Neural cell (in vitro differentiated cells): Measurements from ENCODE around the gene PSMC3. TPM values are rescaled to one million over a fixed set of nuclear protein-coding genes. Genes with fewer than 3 reads are reported as not detected.

Experiments
- H2AFZ ChIP-seq: fragments of 200-600, 300-800 bp; sonication (generic), shearing (Covaris generic); 2 replicates; pipeline ENCODE4 v1.6.0; 2014; ENCODE audit warnings: low read depth, mild to moderate bottlenecking, antibody characterized with exemption, low read length, moderate library complexity
- H3F3A ChIP-seq: fragments of 200-600 bp; shearing (Covaris generic); 2 replicates; pipeline ENCODE4 v1.6.1; 2016; ENCODE audit warnings: mild to moderate bottlenecking, moderate library complexity, mixed read lengths, antibody characterized with exemption, low read length; ENCODE audit not compliant: insufficient read depth, poor library complexity, severe bottlenecking
- H3K27ac ChIP-seq: fragments of 200-600, 300-800 bp; sonication (generic), shearing (Covaris generic); 2 replicates; pipeline ENCODE4 v1.5.1; 2014; ENCODE audit warnings: mild to moderate bottlenecking, low read length, moderate library complexity
- H3K27me3 ChIP-seq: fragments of 300-800, 200-600 bp; sonication (generic), shearing (Covaris generic); 2 replicates; pipeline ENCODE4 v1.6.0; 2014; ENCODE audit warnings: mild to moderate bottlenecking, low read depth, low read length, moderate library complexity; ENCODE audit not compliant: insufficient read depth
- H3K36me3 ChIP-seq: fragments of 300-800, 200-600 bp; sonication (generic), shearing (Covaris generic); 2 replicates; pipeline ENCODE4 v1.5.1; 2014; ENCODE audit warnings: mild to moderate bottlenecking, antibody characterized with exemption, low read length, moderate library complexity; ENCODE audit not compliant: insufficient read depth
- H3K4me2 ChIP-seq: fragments of 300-800, 200-600 bp; sonication (generic), shearing (Covaris generic); 2 replicates; pipeline ENCODE4 v1.6.0; 2014; ENCODE audit warnings: mild to moderate bottlenecking, low read length
- H3K4me3 ChIP-seq: fragments of 300-800, 200-600 bp; sonication (generic), shearing (Covaris generic); 2 replicates; pipeline ENCODE4 v1.5.1; 2014; ENCODE audit warnings: mild to moderate bottlenecking, low read length, moderate library complexity
- H3K79me2 ChIP-seq: fragments of 200-600 bp; shearing (Covaris generic); replicated peaks from 2 replicates; pipeline ENCODE4 v1.6.0; 2014; ENCODE audit warnings: mild to moderate bottlenecking, low read length, moderate library complexity; ENCODE audit not compliant: insufficient read depth
- H3K9ac ChIP-seq: fragments of 300-800, 200-600 bp; sonication (generic), shearing (Covaris generic); 2 replicates; pipeline ENCODE4 v1.6.1; 2016; ENCODE audit warnings: mild to moderate bottlenecking, low read length, mixed read lengths
- H3K9me2 ChIP-seq: fragments of 200-600 bp; shearing (Covaris generic); 2 replicates; pipeline ENCODE4 v1.6.1; 2016; ENCODE audit warnings: mild to moderate bottlenecking, low read length, mixed read lengths; ENCODE audit not compliant: insufficient read depth
- H3K9me3 ChIP-seq: fragments of 200-600, 300-800 bp; sonication (generic), shearing (Covaris generic); 2 replicates; pipeline ENCODE4 v1.6.1; 2016; ENCODE audit warnings: mild to moderate bottlenecking, mixed run types, low read length, moderate library complexity, mixed read lengths
- H4K20me1 ChIP-seq: fragments of 200-600 bp; shearing (Covaris generic); 2 replicates; pipeline ENCODE4 v1.6.1; 2016; ENCODE audit warnings: mild to moderate bottlenecking, mixed run types; ENCODE audit not compliant: insufficient read depth
- EP300 ChIP-seq: fragments of 450-650 bp; conservative IDR thresholded peaks from 2 replicates; pipeline ENCODE4 v1.6.1; 2014; ENCODE audit warnings: antibody characterized with exemption, mild to moderate bottlenecking, moderate library complexity; ENCODE audit not compliant: poor library complexity, severe bottlenecking
- EZH2 ChIP-seq: fragments of 200-600, 300-800 bp; shearing (Covaris generic), sonication (generic); IDR thresholded peaks from 2 replicates; pipeline ENCODE4 v1.6.1; 2014; ENCODE audit warnings: antibody characterized with exemption, low read length, borderline replicate concordance, mild to moderate bottlenecking; ENCODE audit not compliant: insufficient read depth, poor library complexity, severe bottlenecking
- MXI1 ChIP-seq: fragments of 450-650 bp; conservative IDR thresholded peaks from 2 replicates; pipeline ENCODE4 v1.6.1; 2014; ENCODE audit warnings: antibody characterized with exemption, mild to moderate bottlenecking; ENCODE audit not compliant: poor library complexity, severe bottlenecking
- POLR2AphosphoS5 ChIP-seq: IDR thresholded peaks from 2 replicates; pipeline ENCODE4 v1.6.1; 2012
- RAD21 ChIP-seq: fragments of 450-650 bp; conservative IDR thresholded peaks from 2 replicates; pipeline ENCODE4 v1.6.1; 2014; ENCODE audit warnings: antibody characterized with exemption, mild to moderate bottlenecking, moderate library complexity
- SMC3 ChIP-seq: fragments of 450-650 bp; conservative IDR thresholded peaks from 2 replicates; pipeline ENCODE4 v1.6.1; 2014; ENCODE audit warnings: antibody characterized with exemption, mild to moderate bottlenecking, moderate library complexity; ENCODE audit not compliant: poor library complexity
- TAF1 ChIP-seq: IDR thresholded peaks from 2 replicates; pipeline ENCODE4 v1.6.1; 2012; ENCODE audit warnings: low read depth
- polyA plus RNA-seq: library from polyadenylated mRNA; depleted of rRNA; stranded (reverse); fragments of >200 nt; gene quantifications from 2 replicates; pipeline ENCODE4 v1.2.3, GENCODE V29; 2014
- TF ChIP-seq, protein P1 (sequence below): IDR thresholded peaks from 2 replicates; pipeline ENCODE4 v1.6.1; 2012; ENCODE audit warnings: borderline replicate concordance
- TF ChIP-seq, protein P2 (sequence below): fragments of 450-650 bp; IDR thresholded peaks from 2 replicates; pipeline ENCODE4 v1.5.1; 2014; ENCODE audit warnings: antibody characterized with exemption, mild to moderate bottlenecking, moderate library complexity; ENCODE audit not compliant: poor library complexity, severe bottlenecking

The PSMC3 gene
- polyA plus RNA-seq, 1 donor from 2014 or later, result 157 TPM

DNA sequence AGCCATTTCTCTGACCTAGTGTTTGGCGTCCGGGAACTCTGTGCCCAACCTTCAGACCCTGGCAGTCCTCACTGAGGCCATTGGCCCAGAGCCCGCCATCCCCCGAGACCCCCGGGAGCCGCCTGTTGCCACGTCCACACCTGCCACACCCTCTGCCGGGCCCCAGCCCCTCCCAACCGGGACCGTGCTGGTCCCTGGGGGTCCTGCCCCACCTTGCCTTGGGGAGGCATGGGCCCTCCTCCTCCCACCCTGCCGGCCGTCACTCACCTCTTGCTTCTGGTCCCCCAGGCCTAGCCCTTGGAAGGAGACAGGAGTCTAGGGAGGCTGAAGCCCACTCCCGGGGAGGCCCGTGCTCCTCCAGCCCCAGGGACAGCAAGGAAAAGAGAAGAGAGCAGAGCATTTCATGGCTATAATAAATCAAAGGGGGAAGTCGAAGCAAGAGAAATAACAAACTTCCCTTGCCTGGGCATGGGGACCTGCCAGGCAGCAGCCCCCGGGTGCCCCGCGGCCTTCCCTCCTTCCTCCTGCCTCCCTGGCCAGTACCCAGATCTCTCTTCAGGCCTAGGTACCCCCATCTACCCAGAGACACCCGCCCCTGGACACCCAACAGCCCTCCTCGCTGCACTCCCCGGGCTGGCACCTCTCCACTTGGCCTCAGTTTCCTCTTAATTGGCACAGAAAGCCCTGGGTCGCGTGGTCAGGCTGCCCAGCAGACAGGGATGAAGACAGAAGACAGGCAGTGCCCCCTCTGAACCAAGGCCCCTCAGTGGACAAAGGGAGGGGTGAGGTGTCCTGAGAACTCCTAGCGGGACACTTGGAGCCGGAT lies 30.8 kb downstream of the PSMC3 start:
- Histone ChIP-seq H3K27ac (no peak overlapping the region), H3K9me2 (no peaks in the 10 kb centered on the region), H4K20me1 (no peaks in the 10 kb centered on the region), H3K4me3 (no peak overlapping the region), H2AFZ (no peak overlapping the region), H3K79me2 (no peaks in the 10 kb centered on the region), H3K27me3 (no peaks in the 10 kb centered on the region), H3F3A (no peaks in the 10 kb centered on the region), H3K4me2 (no peak overlapping the region), H3K36me3 (no peaks in the 10 kb centered on the region), H3K9me3 (no peaks in the 10 kb centered on the region), H3K9ac (no peak overlapping the region)
- TF ChIP-seq, protein P1, sequence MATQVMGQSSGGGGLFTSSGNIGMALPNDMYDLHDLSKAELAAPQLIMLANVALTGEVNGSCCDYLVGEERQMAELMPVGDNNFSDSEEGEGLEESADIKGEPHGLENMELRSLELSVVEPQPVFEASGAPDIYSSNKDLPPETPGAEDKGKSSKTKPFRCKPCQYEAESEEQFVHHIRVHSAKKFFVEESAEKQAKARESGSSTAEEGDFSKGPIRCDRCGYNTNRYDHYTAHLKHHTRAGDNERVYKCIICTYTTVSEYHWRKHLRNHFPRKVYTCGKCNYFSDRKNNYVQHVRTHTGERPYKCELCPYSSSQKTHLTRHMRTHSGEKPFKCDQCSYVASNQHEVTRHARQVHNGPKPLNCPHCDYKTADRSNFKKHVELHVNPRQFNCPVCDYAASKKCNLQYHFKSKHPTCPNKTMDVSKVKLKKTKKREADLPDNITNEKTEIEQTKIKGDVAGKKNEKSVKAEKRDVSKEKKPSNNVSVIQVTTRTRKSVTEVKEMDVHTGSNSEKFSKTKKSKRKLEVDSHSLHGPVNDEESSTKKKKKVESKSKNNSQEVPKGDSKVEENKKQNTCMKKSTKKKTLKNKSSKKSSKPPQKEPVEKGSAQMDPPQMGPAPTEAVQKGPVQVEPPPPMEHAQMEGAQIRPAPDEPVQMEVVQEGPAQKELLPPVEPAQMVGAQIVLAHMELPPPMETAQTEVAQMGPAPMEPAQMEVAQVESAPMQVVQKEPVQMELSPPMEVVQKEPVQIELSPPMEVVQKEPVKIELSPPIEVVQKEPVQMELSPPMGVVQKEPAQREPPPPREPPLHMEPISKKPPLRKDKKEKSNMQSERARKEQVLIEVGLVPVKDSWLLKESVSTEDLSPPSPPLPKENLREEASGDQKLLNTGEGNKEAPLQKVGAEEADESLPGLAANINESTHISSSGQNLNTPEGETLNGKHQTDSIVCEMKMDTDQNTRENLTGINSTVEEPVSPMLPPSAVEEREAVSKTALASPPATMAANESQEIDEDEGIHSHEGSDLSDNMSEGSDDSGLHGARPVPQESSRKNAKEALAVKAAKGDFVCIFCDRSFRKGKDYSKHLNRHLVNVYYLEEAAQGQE, result no peak
- TF ChIP-seq POLR2AphosphoS5 (no peak), EP300 (no peak), TAF1 (no peak), RAD21 (no peak), EZH2 (no peak), MXI1 (no peak), SMC3 (no peak)
- TF ChIP-seq, protein P2, sequence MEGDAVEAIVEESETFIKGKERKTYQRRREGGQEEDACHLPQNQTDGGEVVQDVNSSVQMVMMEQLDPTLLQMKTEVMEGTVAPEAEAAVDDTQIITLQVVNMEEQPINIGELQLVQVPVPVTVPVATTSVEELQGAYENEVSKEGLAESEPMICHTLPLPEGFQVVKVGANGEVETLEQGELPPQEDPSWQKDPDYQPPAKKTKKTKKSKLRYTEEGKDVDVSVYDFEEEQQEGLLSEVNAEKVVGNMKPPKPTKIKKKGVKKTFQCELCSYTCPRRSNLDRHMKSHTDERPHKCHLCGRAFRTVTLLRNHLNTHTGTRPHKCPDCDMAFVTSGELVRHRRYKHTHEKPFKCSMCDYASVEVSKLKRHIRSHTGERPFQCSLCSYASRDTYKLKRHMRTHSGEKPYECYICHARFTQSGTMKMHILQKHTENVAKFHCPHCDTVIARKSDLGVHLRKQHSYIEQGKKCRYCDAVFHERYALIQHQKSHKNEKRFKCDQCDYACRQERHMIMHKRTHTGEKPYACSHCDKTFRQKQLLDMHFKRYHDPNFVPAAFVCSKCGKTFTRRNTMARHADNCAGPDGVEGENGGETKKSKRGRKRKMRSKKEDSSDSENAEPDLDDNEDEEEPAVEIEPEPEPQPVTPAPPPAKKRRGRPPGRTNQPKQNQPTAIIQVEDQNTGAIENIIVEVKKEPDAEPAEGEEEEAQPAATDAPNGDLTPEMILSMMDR, result no peak

DNA sequence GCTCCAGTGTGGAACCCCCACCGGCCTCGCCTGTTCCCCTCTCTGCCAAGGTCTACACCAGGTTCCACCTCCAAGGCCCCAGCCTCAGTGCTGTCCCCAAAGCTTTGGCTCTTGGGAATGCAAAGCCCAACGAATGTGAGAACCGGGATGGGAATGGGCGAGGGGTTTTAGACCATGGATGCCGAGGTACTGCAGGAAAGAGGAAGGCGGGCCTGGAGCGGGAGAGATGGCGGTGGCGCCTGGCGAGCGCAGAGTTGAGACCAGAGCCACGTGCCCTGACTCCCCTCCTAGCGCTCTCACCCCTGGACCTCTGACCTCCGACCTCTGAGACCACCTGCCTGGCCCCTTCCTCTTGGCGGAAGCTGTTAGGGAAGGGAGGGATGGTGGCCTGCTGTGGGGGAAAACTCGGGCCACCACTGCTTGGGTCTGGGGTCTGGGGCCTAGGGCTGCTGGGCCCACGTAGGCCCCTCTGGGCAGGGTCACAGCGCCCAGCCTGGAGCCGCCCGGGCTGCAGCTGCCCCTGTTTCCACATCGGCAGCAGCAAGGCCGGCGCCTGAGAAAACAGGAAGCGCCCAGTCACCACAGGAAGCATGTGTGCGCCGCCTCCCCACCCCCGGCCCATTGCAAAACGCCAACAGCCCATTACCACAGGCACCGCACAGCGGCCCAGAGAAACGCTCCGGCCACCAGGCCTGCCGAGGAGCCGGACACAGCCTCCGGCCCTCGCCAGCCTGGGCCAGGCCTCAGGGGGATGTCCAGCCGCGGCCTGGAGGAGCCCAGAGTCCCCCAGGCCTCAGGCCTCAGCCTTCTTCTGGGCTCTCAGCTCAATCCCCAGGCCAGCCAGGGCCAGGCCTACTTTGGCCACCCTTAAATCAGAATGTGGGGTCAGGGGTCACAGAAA lies 31.7 kb downstream of the PSMC3 start:
- Histone ChIP-seq H3F3A (no peaks in the 10 kb centered on the region), H3K36me3 (no peaks in the 10 kb centered on the region), H3K9me3 (no peaks in the 10 kb centered on the region), H3K9ac (no peak overlapping the region), H4K20me1 (no peaks in the 10 kb centered on the region), H3K9me2 (no peaks in the 10 kb centered on the region), H2AFZ (no peak overlapping the region), H3K27me3 (no peaks in the 10 kb centered on the region), H3K4me3 (no peak overlapping the region), H3K79me2 (no peaks in the 10 kb centered on the region), H3K27ac (no peak overlapping the region), H3K4me2 (no peak overlapping the region)
- TF ChIP-seq SMC3 (no peak), RAD21 (no peak), EP300 (no peak), POLR2AphosphoS5 (no peak), EZH2 (no peak), TAF1 (no peak), MXI1 (no peak)
- TF ChIP-seq, protein P2, result no peak
- TF ChIP-seq, protein P1, result no peak
